HG02884 (cell line): ENCODE data around the gene RALGPS2.
"Not testable (repeated sequence)": the region's sequence is repeated elsewhere in the genome, so short reads cannot be mapped to it uniquely, and the experiment has no call there.

Experiments
- ATAC-seq: cut with Tn5 transposase; IDR thresholded peaks from one replicate; pipeline ENCODE4 v1.9.1; 2021; ENCODE audit warnings: mild to moderate bottlenecking, moderate library complexity; ENCODE audit not compliant: unreplicated experiment

RALGPS2 gene

DNA sequence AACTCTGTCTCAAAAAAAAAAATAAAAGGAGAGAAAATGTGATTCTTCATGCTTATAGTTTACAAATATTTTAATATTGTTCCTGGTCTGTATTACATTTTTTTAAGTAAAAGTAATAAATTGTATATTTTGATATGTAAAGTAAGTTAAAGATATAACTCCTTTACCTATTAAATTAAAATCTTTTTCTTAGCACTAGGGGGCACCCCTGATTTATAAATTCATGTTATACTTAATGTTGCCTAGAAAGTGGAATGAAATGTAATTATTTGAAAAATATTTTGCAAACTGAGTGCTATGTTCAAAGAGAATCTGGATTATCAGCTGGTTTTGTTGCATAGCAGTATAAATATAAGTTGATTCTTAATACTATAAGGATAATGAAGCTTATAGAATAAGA, 49.2 kb downstream of the RALGPS2 start:
- no peak for ATAC-seq

GRCh38 chr1:178776553-178776952, 51.5 kb downstream of the RALGPS2 start:
- ATAC-seq: no peak

DNA sequence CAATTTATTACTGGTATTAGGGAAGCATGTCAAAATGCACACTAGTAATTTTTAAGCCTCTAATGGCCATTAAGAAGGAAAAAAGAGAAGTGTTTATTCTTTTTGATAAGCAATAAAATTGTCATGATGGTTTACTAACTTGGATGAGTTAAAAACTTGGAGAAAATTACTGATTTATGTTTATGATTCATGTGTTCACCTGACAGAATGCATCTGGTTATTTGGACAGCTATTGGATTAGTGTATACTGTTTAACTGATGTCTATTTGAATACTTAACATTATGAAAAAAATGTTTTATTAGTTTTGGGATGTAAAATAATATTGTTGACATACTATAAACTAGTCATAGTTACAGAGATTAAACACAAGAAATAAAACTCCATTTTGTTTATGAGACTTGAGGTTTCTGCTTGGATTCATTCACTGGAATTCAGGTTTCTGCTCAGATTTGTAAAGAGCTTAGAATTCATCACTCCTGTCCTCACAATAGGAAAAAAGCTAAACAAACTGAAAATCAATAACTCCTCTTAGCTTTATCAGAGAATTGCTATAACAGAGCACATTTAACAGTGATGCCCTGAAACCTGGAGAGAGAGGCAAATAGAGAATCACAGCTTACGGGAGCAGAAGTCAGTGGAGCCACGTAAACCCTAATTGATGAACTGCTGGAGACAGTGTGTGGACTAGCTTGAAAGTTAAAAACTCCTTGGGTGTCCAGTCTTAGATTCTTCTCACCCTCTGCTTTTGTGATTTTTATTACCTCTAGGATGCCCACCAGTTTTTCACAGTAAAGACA, 56.7 kb downstream of the RALGPS2 start:
- no peak for ATAC-seq

DNA sequence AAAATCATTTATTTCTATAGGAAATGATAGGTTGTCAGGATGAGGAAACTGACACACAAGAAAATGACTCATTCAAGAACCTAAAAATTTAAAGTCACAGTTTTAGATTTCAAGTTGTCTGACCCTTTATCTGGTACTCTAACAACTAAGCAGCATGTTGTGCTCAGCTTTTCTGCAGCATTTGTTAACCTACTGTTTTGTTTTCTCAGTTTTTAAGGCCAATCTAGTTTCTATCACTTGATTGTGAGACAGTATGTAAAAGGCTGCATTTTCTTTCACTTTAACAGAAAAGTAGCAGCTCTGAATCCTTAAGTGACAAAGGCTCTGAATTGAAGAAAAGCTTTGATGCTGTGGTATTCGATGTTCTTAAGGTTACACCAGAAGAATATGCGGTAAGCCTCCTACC, 59.1 kb downstream of the RALGPS2 start:
- ATAC-seq: no peak

- no peak for ATAC-seq
Measured at GRCh38 chr1:178792394-178792793, 67.3 kb downstream of the RALGPS2 start.

DNA sequence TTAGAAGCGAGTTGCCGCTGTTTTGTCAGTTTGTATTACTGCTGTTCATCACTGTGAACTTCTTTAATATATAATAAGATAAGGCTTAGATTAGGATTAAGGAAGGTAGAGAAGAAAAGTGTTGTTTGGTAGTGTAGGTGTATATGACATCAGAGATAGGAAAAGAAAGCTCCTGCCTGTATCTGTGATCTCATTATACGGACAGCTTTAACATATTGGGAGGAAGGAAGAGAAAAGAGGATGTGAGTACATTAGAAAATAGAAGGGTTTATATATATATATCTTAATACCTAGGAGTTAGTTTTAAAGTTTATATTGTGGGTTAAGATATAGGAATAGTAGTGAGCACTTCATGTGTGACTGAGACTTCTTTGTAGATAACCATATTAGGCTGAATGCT, 71.0 kb downstream of the RALGPS2 start:
- no peak for ATAC-seq

GRCh38 chr1:178797590-178797989, 72.5 kb downstream of the RALGPS2 start:
- ATAC-seq: no peak

DNA sequence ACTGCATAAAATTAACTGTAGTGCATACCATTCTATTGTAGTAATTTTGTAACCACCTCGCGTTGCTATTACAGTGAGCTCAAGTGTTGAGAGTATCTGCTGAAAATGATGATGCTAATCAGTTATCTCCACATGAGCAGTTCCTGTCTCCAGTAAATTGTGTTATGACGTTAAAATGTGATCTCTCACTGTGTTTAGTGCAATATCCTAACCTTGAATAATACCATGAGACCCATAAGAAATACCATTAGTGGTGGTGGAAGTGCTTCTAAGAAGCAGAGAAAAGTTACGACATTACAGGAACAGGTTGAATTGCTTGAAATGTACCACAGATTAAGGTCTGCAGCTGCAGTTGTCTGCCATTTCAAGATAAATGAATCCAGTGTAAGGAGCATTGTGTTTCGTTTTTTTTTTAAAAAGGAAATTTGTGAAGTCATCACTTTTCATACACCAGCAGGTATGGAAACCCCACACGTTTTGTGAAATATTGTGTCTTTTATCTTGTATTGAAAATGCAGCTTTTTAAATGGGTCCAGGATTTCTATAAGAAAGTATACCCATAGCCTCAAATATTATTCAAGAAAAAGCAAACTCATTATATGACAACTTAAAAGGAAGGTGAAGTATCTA, 73.3 kb downstream of the RALGPS2 start:
- no peak for ATAC-seq

DNA sequence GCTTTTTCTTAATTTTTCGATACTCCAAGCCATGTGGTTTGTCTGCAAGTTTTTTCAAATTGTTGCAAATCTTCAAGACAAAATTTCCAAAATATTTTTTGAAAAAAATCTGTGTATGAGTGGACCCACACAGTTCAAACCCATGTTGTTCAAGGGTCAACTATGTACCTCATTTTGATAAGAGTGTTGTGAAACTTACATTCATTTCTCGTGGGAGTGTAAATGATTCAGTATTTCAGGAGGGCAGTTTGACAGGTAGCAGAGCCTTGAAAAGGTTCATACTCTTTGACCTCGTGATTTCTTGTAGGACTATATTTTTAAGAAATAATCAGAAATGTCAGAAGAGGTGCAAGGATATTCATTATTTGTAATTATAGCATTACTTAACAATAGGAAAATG, 77.8 kb downstream of the RALGPS2 start:
- ATAC-seq: no peak

DNA sequence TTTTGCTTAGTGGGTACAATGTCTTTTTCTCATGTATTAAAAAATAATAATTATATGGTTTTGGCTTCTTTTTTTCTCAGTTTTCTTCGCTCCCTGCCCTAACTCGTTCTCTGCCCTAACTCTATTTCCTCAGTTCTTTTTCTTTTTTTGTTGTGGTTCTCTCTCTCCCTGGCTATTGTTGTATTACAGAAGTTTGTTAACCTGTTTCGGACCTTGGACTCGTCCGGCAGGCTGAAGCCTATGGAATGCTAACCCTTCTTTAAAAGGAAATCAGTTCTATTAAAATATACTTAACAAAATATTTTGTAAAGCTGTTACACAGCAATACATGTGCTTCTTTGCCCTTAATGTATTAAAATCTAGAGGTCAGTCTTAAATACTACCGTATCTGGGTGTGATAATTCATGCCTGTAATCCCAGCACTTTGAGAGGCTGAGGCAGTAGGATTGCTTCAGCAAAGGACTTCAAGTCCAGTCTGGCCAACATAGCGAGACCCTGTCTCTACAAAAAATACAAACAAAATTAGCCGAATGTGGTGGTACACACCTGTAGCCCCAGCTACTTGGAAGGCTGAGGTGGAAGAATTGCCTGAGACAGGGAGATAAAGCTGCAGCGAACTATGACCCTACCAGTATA, 81.7 kb downstream of the RALGPS2 start:
- no peak for ATAC-seq

DNA sequence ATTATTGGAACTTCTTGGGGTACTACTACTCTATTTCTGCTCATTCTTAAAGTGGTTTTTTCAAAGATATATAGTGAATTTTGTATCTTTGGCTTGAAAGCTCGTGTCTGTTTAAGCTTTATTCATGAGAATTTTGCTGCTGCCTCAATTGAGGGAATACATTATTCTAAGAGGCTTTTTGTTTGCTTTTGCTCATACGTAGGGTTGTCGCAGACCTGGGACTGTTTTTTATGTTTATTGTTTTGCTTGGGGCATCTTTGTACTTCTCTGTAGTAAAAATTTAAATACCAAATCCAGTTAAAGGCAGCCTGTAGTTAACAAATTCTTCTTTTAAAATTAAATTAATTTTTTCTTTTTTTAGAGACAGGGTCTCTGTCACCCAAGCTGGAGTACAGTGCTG, 83.5 kb downstream of the RALGPS2 start:
- ATAC-seq: no peak

GRCh38 chr1:178810585-178810984, 85.5 kb downstream of the RALGPS2 start:
- ATAC-seq: no peak

GRCh38 chr1:178818416-178818815, 93.4 kb downstream of the RALGPS2 start:
- no peak for ATAC-seq

GRCh38 chr1:178819123-178819522, 94.1 kb downstream of the RALGPS2 start:
- no peak for ATAC-seq

GRCh38 chr1:178821134-178821866, 96.3 kb downstream of the RALGPS2 start:
- no peak for ATAC-seq

GRCh38 chr1:178825167-178825566, 100.1 kb downstream of the RALGPS2 start:
- no peak for ATAC-seq

- ATAC-seq: no peak
Measured at GRCh38 chr1:178844436-178844835, 119.4 kb downstream of the RALGPS2 start.

DNA sequence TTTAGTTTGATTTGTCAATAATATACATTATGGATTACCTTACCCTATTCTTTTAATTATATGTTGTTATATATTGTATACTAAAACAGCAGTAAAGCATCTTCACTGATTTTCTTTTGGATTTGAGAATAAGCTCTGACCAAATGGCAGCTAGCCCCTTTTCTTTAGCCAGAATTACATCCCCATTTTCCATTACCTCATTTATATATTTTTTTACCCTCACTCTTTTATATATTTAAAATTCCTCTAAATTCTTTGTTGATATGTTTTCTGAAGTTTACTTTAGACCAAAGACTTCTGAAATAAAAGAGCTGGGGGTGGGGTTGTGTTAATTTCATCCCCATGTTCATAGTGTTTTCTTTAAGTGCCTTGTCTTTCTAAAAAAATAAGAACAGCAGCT, 121.3 kb downstream of the RALGPS2 start:
- ATAC-seq: no peak

GRCh38 chr1:178847396-178847849, 122.4 kb downstream of the RALGPS2 start:
- no peak for ATAC-seq

DNA sequence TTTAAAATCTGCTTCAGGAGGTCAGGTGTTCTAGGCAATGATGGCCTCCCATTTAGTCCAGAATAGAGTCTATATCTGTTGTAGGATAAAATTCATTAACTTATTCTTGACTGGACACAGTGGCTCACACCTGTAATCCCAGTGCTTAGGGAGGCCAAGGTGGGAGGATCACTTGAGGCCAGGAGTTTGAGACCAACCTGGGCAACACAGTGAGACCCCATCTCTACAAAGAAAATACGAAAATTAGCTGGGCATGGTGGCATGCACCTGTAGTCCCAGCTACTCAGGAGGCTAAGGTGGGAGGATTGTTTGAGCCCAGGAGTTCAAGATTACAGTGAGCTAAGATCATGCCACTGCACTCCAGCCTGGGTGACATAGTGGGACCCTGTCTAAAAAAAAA, 122.9 kb downstream of the RALGPS2 start:
- ATAC-seq: not testable (repeated sequence)

DNA sequence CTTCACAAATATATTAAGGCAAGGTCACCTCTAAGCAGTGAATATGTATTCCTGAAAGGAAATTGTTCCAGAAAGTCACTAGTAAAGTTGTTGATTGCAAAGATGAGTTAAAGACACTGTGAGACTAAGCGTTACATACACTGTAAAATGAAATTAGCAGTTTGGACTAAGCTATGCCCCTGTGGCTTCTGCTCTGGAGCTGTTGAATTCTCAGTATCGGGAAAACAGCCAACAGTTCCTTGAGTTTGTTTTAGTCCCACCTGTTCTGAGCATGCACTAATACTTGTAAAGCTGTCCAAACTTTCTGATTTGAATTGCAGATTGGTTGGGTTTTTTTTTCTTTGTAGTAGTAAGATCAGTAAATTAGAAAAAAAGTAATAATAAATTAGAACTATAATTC, 124.9 kb downstream of the RALGPS2 start:
- no peak for ATAC-seq
